GM18508 (cell line): Measurements from ENCODE around the gene CFAP107.

Experiments used
- ATAC-seq: cut with Tn5 transposase; IDR thresholded peaks from one replicate; pipeline ENCODE4 v1.9.1; 2021; ENCODE audit warnings: moderate number of reproducible peaks; ENCODE audit not compliant: insufficient read depth, unreplicated experiment

The CFAP107 gene

DNA sequence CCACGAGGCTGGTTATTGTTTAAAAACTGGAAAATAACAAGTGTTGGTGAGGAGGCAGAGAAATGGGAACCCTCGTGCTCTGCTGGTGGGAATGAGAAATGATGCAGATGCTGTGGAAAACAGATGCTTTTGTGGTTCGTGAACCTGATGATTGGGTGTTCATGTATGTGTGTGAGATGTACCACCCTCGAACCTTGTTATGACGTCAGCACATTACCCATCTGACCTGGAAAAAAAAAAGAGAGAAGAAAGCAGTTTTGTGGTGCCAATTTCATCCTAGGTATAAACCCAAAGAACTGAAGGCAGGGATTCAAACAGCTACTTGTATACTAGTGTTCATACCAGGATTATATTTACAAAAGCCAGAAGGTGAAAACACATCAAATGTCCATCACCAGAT is 6.4 kb upstream of the CFAP107 start:
- no peak for ATAC-seq

- ATAC-seq: no peak
Observed at GRCh38 chr1:12741946-12742345, 4.1 kb upstream of the CFAP107 start.

DNA sequence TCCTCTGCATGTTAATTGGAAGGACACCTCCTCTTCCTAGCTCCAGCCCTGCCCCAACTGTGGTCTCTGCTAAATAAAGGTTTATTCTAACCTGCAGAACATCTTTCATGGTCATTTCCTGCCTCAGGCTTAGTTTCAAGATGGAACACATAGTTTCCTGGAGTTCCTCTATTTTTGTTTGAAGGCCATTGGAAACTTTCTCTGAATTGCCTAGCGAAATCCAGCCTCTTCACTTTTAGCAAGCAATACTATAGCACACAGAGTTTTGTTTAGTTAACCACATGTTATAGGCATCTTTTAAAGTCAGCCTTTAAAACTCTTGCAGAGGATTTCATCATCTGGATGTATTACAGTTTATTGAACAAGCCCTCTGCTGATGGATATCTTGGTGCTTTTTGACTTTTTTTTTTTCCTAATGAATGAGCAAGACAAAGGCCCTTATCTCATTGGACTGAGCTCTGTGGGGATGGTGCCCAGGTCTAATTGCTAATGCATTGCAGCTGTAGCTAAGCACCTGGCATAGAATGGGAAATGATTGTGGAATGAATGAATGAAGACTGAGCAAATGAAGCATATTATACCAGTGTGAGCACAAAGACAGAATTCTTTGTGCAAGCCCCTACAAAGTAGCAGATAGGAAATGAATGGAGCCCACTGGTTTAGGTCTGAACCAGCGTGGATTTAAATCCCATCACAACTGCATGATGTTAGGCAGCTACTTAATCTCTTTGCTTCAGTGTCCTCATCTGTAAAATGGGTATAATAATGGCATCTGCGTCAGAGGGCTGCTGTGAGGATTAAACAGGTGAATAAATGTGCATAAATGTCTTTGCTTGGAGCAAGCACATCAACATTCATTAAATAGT is 641 bp upstream of the CFAP107 start:
- ATAC-seq: no peak

- ATAC-seq: no peak
Observed at GRCh38 chr1:12748778-12749355, 2.9 kb downstream of the CFAP107 start.

- no peak for ATAC-seq
Observed at GRCh38 chr1:12754738-12755137, 8.7 kb downstream of the CFAP107 start.

DNA sequence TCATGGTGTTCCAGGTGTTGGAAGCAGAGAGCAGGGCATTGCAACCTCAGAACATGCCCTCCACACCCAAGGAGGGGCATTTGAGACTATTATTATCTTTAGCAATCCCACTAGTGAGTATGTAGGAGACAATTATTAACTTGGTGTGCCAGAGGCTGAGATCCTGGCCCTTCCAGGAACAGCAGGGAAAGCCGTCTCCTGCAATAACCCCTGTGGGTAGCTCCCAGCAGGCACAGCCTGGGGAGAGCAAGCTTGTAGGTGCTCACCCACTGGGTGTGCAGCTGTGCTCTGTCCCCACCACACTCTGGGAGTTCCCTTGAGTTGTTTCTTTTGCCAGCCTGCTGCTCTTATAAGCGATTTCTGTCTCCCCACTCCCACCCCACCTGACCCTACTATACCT is 10.3 kb downstream of the CFAP107 start:
- no peak for ATAC-seq

DNA sequence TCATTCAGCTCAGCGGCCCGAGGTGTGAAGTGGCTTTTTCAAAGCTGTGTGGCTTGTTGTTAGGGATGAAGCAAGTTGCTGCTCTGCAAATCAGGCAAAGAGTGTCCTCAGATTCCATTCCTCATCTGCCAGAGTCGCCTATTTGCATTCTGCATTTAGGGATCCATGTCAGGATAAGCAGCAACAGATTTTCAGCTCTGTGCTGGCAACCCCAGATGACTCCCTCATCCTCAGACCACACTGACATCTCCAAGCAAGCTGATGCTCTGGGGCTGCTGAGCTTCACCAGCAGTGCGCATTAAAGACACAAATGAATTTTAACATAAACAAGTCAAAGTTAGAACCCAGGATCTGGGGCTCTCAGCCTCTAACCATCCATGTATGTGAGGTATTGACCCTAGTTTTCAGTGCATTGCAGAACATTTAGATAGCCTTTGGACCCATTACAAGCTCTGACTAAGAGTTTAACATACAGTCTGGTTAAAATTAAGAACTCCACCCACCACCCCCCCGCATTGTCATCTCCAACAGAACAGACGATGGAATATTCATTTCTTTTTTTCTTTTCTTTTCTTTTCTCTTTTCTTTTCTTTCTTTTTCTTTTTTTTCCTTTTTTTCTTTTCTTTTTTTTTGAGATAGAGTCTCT is 10.9 kb downstream of the CFAP107 start:
- ATAC-seq: no peak

- ATAC-seq: no peak
Observed at GRCh38 chr1:12757836-12758235, 11.8 kb downstream of the CFAP107 start.

- ATAC-seq: no peak
Observed at GRCh38 chr1:12760256-12760795, 14.3 kb downstream of the CFAP107 start.

DNA sequence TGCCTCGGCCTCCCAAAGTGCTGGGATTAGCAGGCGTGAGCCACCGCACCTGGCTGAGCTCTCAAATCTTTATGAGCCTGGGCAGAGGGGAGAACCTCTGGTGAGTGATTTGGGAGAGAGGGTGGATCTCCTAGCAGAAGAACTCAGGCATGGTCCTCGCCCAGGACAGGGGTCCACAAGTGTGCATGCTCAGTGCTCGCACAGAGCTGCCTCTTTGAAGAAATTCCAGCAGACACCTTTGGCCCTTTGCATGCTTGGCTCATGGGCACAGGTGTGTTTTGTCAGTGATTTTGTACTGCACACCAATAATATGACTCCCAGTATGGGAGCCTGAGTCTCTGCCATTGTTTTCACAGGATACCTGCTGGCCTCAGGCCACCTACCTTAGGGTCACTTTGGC is 15.8 kb downstream of the CFAP107 start:
- ATAC-seq: no peak

DNA sequence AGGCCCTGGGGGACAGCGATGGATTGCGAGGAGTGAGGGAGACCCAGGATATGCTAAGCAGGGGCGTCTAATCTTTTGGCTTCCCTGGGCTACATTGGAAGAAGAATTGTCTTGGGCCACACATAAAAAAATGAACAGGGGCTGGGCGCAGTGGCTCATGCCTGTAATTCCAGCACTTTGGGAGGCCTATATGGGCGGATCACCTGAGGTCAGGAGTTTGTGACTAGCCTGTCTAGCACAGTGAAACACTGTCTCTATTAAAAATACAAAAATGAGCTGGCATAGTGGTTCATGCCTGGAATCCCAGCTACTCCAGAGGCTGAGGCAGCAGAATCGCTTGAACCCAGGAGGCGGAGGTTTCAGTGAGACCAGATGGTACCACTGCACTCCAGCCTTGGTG is 16.8 kb downstream of the CFAP107 start:
- no peak for ATAC-seq

DNA sequence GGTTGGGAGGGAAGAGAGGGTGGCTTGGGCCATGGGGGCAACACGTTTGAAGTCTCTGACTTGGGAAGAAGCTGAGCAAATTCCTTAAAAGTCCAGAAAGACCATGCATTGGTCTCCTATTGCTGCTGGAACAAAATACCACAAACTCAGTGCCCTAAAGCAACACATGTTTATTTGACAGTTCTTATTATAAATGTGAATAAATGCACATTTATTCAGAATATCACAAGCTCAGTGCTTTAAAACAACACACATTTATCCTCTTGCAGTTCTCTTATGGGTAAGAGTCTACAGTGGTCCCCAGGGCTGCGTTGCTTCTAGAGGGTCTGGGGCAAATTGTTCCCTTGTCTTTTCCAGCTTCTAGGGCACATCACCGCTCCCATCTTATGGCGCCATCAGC is 17.5 kb downstream of the CFAP107 start:
- no peak for ATAC-seq

DNA sequence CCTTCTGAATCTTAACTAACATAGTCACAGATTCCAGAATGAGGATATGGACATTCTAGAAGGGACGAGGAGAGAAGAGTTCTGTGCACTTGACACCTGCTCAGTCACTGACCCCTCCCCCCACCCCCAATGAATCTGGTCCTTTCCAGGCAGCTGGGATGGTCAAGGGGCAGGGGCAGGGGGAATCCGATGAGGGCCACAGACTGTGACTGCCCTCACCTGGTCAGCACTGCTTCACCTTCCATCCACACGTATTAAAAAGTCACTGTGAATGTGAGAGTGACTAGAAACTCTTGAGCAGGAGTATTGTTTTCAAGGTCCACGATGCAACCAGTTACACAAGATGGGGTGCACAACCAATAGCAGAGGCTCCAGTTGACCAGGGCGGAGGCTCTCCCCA is 18.0 kb downstream of the CFAP107 start:
- ATAC-seq: no peak

DNA sequence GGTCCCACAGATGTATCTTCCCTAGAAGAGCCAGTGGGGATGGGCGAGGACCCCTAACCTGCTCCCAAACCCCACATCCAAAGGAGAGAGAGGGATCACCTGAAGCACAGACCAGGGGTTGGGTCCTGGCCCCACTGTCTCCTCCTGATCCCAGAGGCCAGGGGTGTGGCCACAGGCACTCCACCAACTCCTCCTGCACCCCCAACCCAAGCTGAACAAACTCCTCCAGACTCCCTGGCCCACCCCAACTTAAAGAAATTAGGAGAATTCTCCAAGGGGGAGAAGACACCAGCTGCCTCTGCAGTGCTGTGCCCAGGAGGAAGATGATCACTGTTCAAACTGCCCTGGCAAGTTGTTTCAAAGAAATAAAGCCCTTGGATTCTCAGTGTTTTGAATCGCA is 23.0 kb downstream of the CFAP107 start:
- ATAC-seq: no peak

DNA sequence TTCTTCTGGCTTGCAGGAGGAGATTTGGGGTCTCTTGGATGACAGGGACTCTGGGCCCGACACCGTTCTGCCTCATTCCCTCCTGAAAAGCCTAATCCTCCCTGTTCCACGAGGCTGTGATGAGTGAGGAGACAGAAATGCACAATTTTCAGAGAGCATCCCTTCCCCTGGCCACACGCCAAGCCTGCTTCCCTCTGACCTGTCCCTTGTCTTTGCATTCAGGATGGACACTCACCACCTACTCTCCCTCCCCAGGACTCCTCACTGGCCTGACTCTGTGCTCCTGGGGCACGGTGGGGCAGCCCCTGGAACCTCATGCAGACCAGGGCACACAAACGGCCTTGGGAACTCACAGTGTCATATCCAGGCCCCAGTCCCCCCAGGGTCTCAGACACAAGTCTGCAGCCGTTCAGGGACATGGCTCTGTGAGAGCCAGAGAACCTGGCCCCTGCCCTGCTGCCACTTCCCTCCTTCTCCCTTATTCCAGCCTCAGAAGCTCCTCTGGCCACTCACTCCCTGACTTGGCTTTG is 24.0 kb downstream of the CFAP107 start:
- no peak for ATAC-seq

DNA sequence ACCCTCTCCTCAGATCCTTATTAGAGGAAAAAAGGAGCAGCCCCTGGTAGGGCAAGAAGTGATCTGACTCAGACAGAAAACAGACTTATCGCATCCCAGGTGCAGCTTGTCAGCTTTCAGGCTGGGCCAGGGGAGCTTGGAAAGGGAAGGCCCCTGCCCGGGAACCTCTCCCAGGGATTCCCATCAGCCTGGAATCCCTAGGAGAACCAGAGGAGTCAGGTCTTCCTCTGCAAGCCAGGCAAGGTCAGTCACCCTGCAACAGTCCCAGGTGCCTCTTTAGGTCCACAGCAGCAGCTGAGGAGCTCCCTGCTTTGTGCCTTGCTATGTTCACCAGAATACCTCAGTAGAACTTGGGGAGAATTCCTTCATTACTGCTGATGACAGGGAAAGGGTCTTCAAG is 24.6 kb downstream of the CFAP107 start:
- ATAC-seq: no peak

- ATAC-seq: no peak
Observed at GRCh38 chr1:12771186-12771585, 25.2 kb downstream of the CFAP107 start.

DNA sequence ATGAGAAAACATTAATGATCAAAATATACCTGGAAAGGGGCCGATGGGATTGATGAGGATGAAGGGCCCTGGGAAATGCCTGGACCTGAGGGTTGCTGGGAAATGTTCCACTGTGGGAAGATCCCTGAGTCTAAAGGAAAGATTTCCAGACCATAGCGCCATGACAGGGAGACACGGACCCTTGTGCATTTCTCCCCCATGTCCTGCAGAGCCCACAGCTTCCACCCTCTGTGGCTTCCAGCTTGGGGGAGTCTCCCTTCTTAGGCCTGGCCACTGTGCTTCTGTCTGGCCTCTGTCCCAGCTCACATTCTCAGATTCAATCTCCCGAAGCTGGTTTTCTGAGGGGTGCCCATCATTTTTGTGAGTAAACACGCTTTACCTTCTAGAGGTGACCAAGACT is 26.5 kb downstream of the CFAP107 start:
- no peak for ATAC-seq

GRCh38 chr1:12773438-12773837 is 27.4 kb downstream of the CFAP107 start, which contains the start of gene PRAMEF12:
Gene PRAMEF12, plus strand, starts transcription at chr1:12773738. Its CDS starts 1,130 bp downstream, at chr1:12774868.
- no peak for ATAC-seq

DNA sequence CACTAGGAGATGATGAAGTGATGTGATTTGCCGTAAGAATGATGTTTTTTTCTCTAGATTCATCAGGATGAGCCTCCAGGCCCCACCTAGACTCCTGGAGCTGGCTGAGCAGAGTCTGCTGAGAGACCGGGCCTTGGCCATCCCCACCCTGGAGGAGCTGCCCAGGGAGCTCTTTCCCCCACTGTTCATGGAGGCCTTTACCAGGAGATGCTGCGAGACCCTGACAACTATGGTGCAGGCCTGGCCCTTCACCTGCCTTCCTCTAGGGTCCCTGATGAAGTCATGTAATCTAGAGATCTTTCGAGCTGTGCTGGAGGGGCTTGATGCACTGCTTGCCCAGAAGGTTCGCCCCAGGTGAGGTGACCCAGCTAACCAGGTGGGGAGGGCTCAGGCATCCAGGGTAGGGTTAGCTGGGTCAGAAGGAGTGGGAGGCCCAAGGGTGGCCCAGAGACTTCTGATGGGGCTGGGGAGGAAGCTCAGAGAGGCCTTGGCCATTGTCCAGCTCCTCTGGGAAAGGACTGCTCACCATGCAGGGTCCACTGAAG is 28.9 kb downstream of the CFAP107 start:
- ATAC-seq: no peak

- no peak for ATAC-seq
Observed at GRCh38 chr1:12775443-12775842, 29.4 kb downstream of the CFAP107 start.
